ENCODE data around the gene MFN2.
"Not testable (repeated sequence)": the region's sequence is repeated elsewhere in the genome, so short reads cannot be mapped to it uniquely, and the experiment has no call there.

Gene MFN2

GRCh38 chr1:11979851-11980675 is at the start of gene MFN2:
MFN2 (plus strand) TSS chr1:11980444; CDS start chr1:11989169, 8,725 bp downstream.
- DNase-seq = peak; percentile 57 to 100 (median 94)

- DNase-seq = no peak
Observed at GRCh38 chr1:11930571-11931445, 49.4 kb upstream of the MFN2 start.

GRCh38 chr1:11931845-11932244 is 48.4 kb upstream of the MFN2 start:
- DNase-seq = no peak

GRCh38 chr1:11934302-11935056 is 45.8 kb upstream of the MFN2 start, which contains the start of gene PLOD1:
PLOD1 (plus strand) TSS chr1:11934717; CDS start chr1:11934780, 63 bp downstream.
- peak in 55 of 56 donors; percentile 28 to 86 (median 74) for DNase-seq

- DNase-seq = no peak
Observed at GRCh38 chr1:11935057-11935412, 45.2 kb upstream of the MFN2 start.

- not testable (repeated sequence) for DNase-seq
Observed at GRCh38 chr1:11935733-11936132, 44.5 kb upstream of the MFN2 start.

- DNase-seq = peak in 4 of 56 donors; percentile 10 to 41 (median 24)
Observed at GRCh38 chr1:11938722-11939526, 41.3 kb upstream of the MFN2 start.

- DNase-seq = not testable (repeated sequence)
Observed at GRCh38 chr1:11939794-11940193, 40.5 kb upstream of the MFN2 start.

GRCh38 chr1:11940260-11940921 is 39.9 kb upstream of the MFN2 start:
- peak in 48 of 56 donors; percentile 14 to 88 (median 57) for DNase-seq

- no peak for DNase-seq
Observed at GRCh38 chr1:11942280-11942679, 38.0 kb upstream of the MFN2 start.

- DNase-seq = no peak
Observed at GRCh38 chr1:11943619-11944018, 36.6 kb upstream of the MFN2 start.

GRCh38 chr1:11944358-11944931 is 35.8 kb upstream of the MFN2 start:
- DNase-seq = no peak

- no peak for DNase-seq
Observed at GRCh38 chr1:11946647-11947046, 33.6 kb upstream of the MFN2 start.

- DNase-seq = peak in 2 of 56 donors; percentile 5 to 16
Observed at GRCh38 chr1:11948822-11949458, 31.3 kb upstream of the MFN2 start.

GRCh38 chr1:11951901-11952300 is 28.3 kb upstream of the MFN2 start:
- peak in 6 of 56 donors; percentile 7 to 33 (median 14) for DNase-seq

GRCh38 chr1:11952455-11953109 is 27.7 kb upstream of the MFN2 start:
- peak in 30 of 56 donors; percentile 12 to 69 (median 40) for DNase-seq

- DNase-seq = no peak
Observed at GRCh38 chr1:11955221-11955620, 25.0 kb upstream of the MFN2 start.

GRCh38 chr1:11957398-11957797 is 22.8 kb upstream of the MFN2 start:
- no peak for DNase-seq

All from amygdala (tissue), 56 donors.